ENCODE results near the gene ALOX15. TPM values are rescaled to one million over a fixed set of nuclear protein-coding genes. Genes with fewer than 3 reads are reported as not detected.

Gene ALOX15
- total RNA-seq, 1 experiment from 2014 or later: 0.31 TPM

DNA sequence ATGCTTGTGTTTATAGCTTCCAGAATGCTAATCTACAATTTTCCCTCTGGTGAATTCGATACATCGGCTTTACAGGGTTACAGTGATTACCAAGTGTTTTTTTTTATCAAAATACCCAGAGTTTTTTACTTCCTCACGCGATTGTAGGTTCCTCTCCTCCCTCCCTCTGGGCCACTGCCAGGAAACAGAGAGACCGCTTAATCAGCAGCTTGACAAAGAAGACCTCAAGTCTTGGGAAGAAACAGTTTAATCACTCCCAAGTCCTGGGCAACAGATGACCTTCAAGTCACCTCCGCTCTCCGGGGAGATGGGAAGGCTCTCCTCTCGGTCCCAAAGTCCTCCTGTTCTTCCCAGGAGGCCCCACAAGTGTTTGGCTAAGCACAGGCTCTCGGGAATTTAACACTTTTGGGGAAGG lies 33.7 kb downstream of the ALOX15 start:
- Histone ChIP-seq H2BK20ac (ENCODE audit: low read depth, low read length, poor library complexity, severe bottlenecking) (no peak overlapping the region), H3K14ac (ENCODE audit: insufficient read depth, low read length) (no peak overlapping the region), H3K23ac (ENCODE audit: insufficient read length, low read depth, low read length) (no peak overlapping the region), H3K4me1 (ENCODE audit: insufficient read depth, low read length) (no peaks in the 10 kb centered on the region), H3K4ac (ENCODE audit: low read depth, low read length) (no peak overlapping the region), H2BK15ac (ENCODE audit: low read depth, low read length) (no peak overlapping the region), H3K79me2 (ENCODE audit: insufficient read depth, low read length) (no peaks in the 10 kb centered on the region), H2AK5ac (ENCODE audit: insufficient read length, low read length) (no peak overlapping the region), H3K18ac (ENCODE audit: insufficient read length, low read depth, low read length) (no peak overlapping the region), H3K79me1 (ENCODE audit: insufficient read depth, low read depth, low read length, poor library complexity, severe bottlenecking) (no peaks in the 10 kb centered on the region), H3T11ph (ENCODE audit: low read length) (no peak overlapping the region), H4K5ac (ENCODE audit: insufficient read length, low read depth, low read length) (no peak overlapping the region), H4K8ac (replicated peaks; ENCODE audit: insufficient read length, low read depth, low read length) (no peak overlapping the region), H3K23me2 (ENCODE audit: insufficient read length, low read depth, low read length, poor library complexity, severe bottlenecking) (no peaks in the 10 kb centered on the region), H3K27me3 (ENCODE audit: insufficient read depth, low read length) (no peaks in the 10 kb centered on the region), H4K20me1 (ENCODE audit: control insufficient read depth, insufficient read depth, insufficient read length) (no peaks in the 10 kb centered on the region), H2AFZ (ENCODE audit: low read length) (no peak overlapping the region), H3K56ac (ENCODE audit: insufficient read length, low read depth, low read length) (no peak overlapping the region), H2BK12ac (ENCODE audit: insufficient read length, low read depth, low read length) (no peak overlapping the region), H3K4me2 (ENCODE audit: insufficient read depth, insufficient read length, low read length) (no peak overlapping the region), H4K91ac (ENCODE audit: insufficient read length, low read depth, low read length) (no peak overlapping the region), H3K9ac (ENCODE audit: extremely low read depth, insufficient read length, low read length) (peak overlapping the region; percentile 26), H2BK5ac (ENCODE audit: insufficient read length, low read length) (no peak overlapping the region), H3K27ac (ENCODE audit: insufficient read length, low read depth, low read length) (no peak overlapping the region), H3K9me3 (ENCODE audit: control insufficient read depth, low read depth, low read length) (no peaks in the 10 kb centered on the region), H2BK120ac (ENCODE audit: low read depth, low read length, poor library complexity, severe bottlenecking) (no peak overlapping the region)
- Mint-ChIP-seq H3K36me3 (ENCODE audit: insufficient read depth in 1 of 3, low read depth in 3 of 3) (no peaks in the 10 kb centered on the region), H3K27me3 (ENCODE audit: low read depth) (peaks cover 3% of the 10 kb centered on the region; the same call in 1 of the 2 replicates), H3K27ac (peak overlapping the region; percentile 42 to 87 (median 64); a peak in 4 of 7 replicates), H3K9me3 (no peaks in the 10 kb centered on the region), H3K4me1 (peaks cover 16 to 30% of the 10 kb centered on the region in 2 experiments), H3K4me3 (no peak overlapping the region)
- WGBS (ENCODE audit: extremely low coverage, insufficient read length, low lambda C conversion rate): no CpG with 5 or more reads among the region's 9 CpGs
- peak; percentile 27 for DNase-seq
- TF ChIP-seq, protein P1, sequence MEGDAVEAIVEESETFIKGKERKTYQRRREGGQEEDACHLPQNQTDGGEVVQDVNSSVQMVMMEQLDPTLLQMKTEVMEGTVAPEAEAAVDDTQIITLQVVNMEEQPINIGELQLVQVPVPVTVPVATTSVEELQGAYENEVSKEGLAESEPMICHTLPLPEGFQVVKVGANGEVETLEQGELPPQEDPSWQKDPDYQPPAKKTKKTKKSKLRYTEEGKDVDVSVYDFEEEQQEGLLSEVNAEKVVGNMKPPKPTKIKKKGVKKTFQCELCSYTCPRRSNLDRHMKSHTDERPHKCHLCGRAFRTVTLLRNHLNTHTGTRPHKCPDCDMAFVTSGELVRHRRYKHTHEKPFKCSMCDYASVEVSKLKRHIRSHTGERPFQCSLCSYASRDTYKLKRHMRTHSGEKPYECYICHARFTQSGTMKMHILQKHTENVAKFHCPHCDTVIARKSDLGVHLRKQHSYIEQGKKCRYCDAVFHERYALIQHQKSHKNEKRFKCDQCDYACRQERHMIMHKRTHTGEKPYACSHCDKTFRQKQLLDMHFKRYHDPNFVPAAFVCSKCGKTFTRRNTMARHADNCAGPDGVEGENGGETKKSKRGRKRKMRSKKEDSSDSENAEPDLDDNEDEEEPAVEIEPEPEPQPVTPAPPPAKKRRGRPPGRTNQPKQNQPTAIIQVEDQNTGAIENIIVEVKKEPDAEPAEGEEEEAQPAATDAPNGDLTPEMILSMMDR (conservative IDR thresholded peaks at IDR 0.05): no peak
